Fibroblast of skin of back (primary cell): ENCODE measurements around the gene RGL2.
A peak's percentile ranks its signal among the peaks of the same experiment; 100 is the strongest.
"Not testable (repeated sequence)": the region's sequence is repeated elsewhere in the genome, so short reads cannot be mapped to it uniquely, and the experiment has no call there.

Experiments used
- DNase-seq: peaks from one replicate; pipeline ENCODE4 v3.0.0-alpha.2; 2013

Gene RGL2

DNA sequence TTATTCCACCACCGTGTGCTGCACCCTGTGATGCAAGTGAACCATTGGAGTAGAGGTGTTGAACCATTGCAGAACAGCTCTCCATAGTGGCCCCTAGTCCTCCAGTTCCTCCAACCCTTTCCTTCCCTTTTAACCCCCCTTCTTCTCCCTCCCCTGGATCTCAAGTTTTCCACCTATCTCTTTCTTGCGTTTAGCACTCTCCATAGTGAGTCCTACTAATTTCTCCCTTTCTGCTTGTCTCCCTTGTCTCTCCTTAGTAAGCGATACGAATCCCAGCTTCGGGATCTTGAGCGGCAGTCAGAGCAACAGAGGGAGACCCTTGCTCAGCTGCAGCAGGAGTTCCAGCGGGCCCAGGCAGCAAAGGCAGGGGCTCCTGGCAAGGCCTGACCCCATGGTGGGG is 8.3 kb downstream of the RGL2 start:
- DNase-seq, result no peak

- DNase-seq, result no peak
Measured at GRCh38 chr6:33289784-33290315, 8.9 kb downstream of the RGL2 start.

DNA sequence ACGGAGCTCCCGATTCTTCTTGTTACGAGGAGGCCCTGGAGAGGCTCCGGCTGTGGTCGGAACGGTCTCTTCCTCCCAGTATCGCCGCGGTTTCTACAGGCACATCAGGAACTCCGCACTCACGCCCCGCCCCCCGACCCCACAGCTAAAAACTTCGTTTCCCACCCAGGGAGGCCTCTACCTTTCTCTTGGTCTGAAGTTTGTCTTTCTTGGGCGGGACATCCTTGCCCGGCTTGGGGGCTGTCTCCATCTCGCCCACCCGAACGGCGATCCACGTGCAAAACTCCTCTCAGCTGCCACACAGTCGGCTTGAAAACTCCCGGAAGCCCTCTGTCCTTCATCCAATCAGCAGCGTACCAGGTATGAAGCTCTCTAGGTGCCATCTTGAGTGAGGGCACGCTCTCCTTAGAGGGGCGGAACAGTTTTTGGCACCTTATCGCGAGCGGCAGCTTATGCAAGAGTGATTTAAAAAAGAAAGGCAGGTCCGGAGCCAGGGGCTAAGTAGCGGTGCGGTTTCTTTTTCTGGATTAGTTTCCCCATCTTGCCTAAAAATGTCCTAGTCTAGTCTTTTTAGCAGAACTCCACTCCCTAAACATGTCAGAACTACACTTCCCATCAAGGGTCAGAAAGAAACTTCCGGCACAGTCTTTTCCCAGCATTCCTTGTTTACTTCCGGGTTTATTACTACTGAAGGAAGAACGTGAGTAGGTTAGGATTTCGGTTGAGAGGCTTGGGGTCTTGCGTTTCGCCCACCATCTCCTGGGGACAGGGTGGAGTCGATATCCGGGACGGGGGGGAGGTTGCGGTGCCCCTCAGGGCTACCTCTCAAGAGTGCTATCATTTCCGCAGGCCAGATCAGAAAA is 9.6 kb downstream of the RGL2 start, which contains the start of the genes PFDN6 and WDR46:
PFDN6 (plus strand) TSS at position 681 of the 863 bp plus-strand sequence. CDS start 256 bp downstream, outside the sequence.
WDR46 (minus strand) TSS at position 319 of the 863 bp plus-strand sequence; CDS start at position 250, 69 bp downstream.
- peak; percentile 94 for DNase-seq

GRCh38 chr6:33288141-33288920 is 10.4 kb downstream of the RGL2 start:
- DNase-seq, result no peak

DNA sequence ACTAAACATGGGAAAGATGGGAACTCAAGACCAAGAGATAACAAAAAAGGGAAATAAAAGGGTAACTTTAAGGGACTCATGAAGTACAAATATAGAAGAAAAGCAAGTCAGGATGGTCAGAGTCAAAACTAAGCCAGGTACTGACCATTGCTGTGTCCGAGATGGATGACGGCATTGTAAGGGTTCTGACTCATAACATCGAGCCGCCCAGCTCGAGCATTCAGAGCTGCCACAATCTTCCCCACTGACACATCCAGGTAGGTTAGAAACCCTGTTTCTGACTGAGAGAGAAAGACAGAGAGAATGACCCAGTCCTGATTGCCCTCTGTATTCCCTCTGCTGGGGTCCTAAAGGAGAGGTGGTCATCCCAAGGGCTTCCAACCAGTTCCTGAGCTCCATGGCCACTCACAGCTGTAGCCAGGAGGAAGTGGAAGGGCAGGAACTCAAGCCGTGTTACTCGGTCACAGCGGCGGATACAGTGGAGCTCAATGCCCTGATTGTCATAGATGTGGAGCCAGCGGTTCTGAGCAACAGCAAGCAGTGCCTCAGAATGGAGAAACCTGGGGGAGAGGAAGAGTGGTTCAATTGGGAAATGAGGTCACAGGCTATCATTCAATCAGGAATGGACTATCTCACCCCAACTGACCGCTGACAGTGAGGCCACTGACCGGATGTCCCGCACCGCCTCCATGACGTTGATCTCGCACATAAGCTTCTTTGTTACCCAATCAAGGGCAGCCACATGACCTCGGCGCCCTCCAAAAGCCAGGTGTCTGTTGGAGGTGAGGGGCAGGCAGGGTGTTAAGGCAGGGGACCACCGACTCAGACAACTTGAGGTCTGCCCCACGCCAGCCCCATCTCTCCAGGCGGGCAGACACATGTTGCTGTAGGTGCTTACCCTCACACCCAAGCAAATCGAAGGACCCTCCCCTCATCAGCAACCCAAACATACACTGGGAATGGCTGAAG is 11.5 kb downstream of the RGL2 start:
- DNase-seq, result no peak

- DNase-seq, result not testable (repeated sequence)
Measured at GRCh38 chr6:33285214-33285613, 13.5 kb downstream of the RGL2 start.

DNA sequence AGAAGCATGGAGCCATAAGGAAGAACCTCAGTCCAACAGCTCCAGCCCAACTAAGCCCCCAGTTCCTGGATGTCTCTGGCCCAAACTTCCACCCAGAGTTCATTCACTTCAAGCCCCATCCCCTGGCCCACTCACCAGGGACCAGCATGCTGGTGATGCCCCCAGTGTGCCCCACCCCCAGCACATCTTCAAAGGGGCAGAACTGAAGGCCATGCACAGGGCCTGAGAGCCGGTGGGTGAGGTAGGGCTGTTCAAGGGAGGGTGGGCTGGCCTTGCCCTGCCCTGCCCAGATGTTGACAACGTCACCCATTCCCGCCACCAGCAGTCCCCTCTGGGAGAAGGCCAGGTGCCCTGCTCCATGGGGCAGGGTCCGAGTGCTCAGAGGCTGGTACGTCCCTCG is 18.2 kb downstream of the RGL2 start:
- DNase-seq, result no peak

DNA sequence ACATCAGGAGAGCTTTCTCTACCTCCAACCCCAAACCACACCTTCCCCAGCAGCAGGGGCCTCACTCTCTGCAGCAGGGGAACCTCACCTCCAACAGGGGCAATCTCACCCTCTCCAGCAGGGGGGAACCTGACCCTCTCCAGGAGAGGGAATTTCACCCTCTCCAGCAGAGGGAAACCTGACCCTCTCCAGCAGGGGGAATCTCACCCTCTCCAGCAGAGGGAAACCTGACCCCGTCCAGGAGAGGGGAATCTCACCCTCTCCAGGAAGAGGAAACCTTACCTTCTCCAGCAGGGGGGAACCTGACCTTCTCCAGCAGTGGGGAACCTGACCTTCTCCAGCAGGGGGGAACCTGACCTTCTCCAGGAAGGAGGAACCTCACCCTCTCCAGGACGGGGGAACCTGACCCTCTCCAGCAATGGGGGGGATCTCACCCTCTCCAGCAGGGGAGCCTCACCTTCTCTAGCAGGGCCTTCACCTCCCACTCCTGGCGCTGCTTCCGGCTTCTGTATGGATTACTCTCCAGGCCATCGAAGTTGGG is 18.7 kb downstream of the RGL2 start:
- DNase-seq, result peak; percentile 57

DNA sequence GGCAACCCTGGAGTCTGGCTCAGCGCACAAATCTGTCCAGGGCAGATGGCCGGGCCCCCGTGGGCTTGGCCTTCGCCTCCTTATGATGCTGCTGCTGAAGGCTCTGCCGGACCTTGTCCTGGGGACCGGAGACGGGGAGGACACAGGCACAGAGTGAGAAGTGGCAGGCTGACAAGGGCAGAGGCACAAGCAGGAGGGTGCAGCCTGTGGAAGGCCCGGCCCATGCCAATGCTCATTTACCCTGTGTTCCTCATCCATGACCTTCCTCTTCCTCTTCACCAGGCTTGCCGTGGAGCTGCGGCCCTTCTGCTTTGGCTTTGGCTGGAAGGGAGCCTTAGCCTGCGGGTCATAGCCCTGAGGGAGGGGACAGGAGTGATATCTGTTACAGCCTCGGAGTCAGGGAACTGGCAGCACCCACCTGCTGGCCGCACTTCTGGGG is 19.5 kb downstream of the RGL2 start:
- no peak for DNase-seq

- DNase-seq, result no peak
Measured at GRCh38 chr6:33278810-33279209, 19.9 kb downstream of the RGL2 start.

DNA sequence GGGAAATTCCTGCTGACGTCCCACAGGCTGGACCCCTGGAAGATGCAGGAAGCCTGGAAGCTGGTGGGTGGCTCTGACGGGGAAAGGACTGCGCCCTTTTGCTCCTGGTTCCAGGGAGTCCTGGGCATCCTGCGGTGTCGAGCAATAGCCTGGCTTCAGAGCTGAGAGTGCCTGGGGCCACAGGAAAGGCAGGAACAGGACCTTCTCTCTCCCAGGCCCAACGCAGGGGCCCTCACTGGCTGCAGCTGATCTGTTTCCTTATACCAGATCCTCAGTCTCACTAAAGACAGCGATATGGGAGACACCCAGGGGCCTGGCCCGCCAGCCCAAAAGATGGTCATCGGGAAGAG is 20.4 kb downstream of the RGL2 start:
- no peak for DNase-seq

DNA sequence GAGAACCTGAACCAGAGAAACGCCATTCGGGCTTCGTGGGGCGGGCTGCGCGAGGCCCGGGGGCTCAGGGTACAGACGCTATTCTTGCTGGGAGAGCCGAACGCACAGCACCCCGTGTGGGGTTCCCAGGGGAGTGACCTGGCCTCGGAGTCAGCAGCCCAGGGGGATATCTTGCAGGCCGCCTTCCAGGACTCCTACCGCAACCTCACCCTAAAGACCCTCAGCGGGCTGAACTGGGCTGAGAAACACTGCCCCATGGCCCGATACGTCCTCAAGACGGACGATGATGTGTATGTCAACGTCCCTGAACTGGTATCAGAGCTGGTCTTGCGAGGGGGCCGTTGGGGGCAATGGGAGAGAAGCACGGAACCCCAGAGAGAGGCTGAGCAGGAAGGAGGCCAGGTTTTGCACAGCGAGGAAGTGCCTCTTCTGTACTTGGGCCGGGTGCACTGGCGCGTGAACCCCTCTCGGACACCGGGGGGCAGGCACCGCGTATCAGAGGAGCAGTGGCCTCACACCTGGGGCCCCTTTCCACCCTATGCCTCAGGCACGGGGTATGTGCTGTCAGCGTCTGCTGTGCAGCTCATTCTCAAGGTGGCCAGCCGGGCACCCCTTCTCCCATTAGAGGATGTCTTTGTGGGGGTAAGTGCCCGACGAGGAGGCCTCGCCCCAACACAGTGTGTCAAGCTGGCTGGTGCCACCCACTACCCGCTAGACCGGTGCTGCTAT is 20.9 kb downstream of the RGL2 start:
- no peak for DNase-seq

GRCh38 chr6:33276864-33277662 is 21.7 kb downstream of the RGL2 start, which contains the start of gene B3GALT4:
B3GALT4 (plus strand) TSS chr6:33277123; CDS start chr6:33277420, 297 bp downstream.
- DNase-seq, result peak; percentile 69

GRCh38 chr6:33276581-33276863 is 22.2 kb downstream of the RGL2 start:
- no peak for DNase-seq

DNA sequence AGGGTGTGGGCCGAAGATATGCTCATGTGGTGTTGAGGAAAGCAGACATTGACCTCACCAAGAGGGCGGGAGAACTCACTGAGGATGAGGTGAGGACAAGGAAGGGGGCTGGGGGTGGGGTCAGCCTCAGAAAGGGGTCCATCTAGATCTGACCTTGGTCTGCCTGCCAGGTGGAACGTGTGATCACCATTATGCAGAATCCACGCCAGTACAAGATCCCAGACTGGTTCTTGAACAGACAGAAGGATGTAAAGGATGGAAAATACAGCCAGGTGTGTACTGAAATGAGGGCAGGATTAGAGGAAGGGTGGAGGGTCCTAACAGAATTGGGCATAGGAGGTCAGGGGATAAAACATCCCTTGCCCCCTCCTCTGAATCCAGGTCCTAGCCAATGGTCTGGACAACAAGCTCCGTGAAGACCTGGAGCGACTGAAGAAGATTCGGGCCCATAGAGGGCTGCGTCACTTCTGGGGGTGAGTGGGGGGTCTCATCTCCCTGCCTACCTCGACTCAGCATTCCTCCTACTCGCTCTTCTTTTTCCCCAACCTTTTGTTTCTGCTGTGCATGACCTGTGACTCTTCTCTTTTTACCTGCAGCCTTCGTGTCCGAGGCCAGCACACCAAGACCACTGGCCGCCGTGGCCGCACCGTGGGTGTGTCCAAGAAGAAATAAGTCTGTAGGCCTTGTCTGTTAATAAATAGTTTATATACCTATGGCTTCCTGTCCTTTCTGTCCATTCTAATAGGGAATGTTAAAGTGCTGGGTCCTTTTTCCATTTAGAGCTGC is 22.8 kb downstream of the RGL2 start:
- not testable (repeated sequence) for DNase-seq

DNA sequence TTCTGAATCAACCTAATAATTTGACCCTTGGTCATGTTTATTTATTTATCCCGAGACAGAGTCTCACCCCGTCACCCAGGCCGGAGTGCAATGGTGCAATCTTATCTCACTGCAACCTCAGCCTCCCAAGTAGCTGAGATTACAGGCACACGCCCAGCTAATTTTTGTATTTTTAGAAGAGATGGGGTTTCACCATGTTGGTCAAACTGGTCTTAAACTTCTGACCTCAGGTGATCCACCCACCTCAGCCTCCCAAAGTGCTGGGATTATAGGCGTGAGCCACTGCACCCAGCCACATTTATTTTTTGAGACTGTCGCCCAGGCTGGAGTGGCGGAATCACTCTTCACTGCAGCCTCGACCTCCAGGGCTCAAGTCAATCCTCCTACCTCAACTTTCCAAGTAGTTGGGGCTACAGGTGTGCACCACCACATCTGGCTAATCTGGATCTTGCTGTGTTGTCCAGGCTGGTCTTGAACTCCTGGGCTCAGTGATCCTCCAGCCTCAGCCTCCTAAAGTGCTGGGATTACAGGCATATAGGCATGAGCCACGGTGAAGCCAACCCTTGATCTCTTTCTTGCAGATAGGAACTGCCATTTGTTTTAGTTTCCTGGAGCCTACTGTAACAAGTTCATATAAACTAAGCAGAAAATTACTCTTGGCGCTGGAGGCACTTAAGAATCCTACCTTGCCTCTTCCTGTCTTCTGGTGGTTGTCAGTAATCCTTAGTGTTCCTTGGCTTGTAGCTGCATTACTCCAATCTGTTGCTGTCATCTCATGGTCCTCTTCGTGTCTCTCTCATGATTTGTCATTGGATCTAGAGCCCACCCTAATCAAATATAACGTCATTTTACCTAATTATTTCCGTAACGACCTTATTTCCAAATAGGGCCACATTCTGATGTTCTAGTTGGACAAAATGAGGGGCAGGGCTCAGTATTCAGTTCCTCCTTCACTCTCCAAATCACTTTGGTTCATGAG is 24.5 kb downstream of the RGL2 start:
- no peak for DNase-seq

DNA sequence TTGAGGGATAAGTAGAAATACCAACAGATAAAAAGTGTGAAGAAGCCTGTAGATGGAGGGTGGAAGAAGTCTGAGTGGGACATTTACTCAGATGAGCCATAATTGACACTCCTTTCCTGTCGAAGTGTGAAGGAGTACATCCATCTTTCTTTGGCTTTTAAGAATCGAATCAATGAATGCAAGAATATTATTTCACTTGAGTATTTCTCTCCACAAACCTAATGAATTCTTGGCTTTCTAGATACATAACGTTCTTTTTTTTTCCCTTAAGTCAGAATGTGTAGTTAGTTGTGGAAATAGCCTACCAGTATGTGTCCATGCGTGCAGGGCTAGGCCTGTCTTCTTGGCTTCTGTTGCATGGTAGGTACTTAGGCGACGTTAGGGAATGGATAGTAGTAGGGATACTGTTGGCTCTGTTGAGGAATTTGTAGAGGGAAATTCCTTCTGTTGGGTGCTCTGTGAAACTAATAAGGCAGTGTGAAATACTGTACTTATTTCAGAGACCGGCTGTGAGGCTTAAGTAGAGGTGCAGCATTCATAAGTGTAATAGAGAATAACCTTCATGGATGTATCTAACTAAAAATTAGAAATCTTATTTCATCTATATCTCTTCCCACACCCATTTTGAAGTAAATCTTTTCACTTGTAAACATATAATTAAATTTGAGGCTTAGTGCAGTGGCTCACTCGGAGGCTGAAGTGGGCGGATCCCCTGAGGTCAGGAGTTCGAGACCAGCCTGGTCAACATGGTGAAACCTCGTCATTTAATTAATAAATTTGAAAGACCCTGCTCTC is 25.4 kb downstream of the RGL2 start:
- DNase-seq, result no peak
